Left forelimb (tissue), 1 donor: ENCODE measurements around the gene ZFP82.

Experiments used
- DNase-seq: peaks from one replicate; pipeline ENCODE4 v3.0.0-alpha.2; 2018; ENCODE audit warnings: low spot score

ZFP82 gene

GRCh38 chr19:36373638-36374156 is 44.7 kb downstream of the ZFP82 start:
- DNase-seq, result no peak

- no peak for DNase-seq
Measured at GRCh38 chr19:36371886-36372285, 46.6 kb downstream of the ZFP82 start.

- DNase-seq, result no peak
Measured at GRCh38 chr19:36363845-36364244, 54.6 kb downstream of the ZFP82 start.
